GM21737 (cell line): Measurements from ENCODE around the gene NCOA7.
"Not testable (repeated sequence)": the region's sequence is repeated elsewhere in the genome, so short reads cannot be mapped to it uniquely, and the experiment has no call there.

Experiments
- ATAC-seq: cut with Tn5 transposase; IDR thresholded peaks from one replicate; pipeline ENCODE4 v1.9.1; 2021; ENCODE audit warnings: mild to moderate bottlenecking, moderate library complexity; ENCODE audit not compliant: unreplicated experiment

NCOA7 gene

DNA sequence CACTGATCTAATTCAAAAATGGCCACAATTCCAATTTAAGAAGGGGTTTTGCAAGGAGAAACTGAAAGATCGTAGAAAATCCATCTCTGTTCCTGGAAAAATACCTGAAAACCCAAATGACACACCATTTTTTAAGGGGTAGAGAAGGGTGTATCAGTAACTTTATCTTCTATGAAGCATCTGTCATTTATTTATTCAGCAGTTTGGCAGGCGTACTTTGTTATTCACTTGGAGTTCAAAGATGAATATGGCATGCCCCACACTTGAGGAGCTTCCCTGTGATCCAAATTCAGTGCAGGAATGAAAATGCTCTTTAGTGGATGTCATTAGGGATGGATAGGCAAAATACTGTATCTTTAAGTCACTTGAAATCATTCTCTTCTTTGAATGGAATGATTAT, 173.1 kb downstream of the NCOA7 start:
- no peak for ATAC-seq

DNA sequence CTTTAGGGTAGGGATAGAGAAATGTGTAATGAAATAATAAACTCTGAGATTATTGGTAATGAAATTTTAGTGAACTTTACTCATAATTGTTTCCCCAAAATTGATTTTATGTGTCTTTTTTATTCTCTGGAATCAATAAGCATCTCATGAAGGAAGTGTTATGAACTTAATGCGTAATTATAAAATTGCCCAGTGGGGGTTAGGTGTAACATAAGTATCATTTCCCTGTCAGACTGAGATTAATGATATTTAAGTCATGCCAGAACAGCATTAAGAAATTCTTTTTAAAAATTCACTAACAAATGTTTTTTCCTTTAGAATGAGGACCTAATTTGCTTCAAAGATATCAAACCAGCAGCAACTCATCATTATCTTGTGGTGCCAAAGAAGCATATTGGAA, 175.8 kb downstream of the NCOA7 start:
- no peak for ATAC-seq

- ATAC-seq, result no peak
These were observed 177.7 kb downstream of the NCOA7 start for GRCh38 chr6:125968493-125968892.

DNA sequence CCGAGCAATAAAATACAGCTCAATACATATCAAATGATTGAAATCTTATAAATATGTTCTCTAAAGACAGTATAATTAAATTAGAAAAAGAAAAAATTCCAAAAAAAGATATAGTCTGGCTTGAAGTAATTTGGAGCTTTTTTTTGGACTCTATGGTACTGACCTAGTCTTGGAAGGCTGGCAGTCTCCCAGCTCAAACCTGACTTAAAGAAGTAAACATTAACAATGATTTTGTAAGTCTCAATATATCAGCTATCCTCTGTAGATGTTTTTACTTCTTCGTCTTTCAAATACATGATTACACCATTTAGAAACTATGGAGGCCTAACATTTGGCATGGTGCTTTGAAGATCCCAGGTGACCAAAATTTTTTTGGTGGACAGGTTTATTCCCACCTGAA, 180.0 kb downstream of the NCOA7 start:
- ATAC-seq, result no peak

GRCh38 chr6:125972478-125972877, 181.7 kb downstream of the NCOA7 start:
- not testable (repeated sequence) for ATAC-seq

DNA sequence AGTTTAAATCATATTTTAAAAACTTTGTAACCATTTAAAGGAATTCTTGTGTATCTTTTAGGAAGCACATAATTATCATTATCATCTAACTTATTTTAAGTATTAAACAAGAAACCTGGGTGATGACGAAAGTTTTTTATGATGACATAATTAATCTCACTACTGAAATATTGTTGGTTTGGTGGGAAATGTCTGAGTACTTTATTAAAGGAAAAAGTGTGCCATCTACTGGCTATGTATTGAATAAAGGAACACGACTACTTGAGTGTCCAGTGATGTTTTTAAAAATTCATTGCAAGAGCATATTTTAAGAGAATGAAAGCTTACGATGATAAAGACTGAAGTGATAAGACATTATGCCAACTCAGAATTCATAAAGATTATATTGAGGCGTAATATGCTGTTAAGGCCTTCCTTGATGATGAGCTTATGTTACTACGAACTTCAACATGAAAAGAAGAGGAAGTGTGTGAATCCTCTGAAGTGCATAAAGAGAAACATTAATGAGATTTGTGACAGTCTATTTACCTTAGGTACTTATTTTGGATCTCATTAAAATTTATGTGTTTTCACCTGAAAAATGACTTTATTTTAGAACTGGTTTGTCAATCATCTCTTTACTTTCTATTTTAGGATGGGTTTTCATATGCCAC, 183.6 kb downstream of the NCOA7 start:
- peak; percentile 85 for ATAC-seq

GRCh38 chr6:125979101-125979500, 188.3 kb downstream of the NCOA7 start:
- no peak for ATAC-seq
